Spleen (tissue), 11 donors: ENCODE data around the gene ABHD17B. TPM values are rescaled to one million over a fixed set of nuclear protein-coding genes. Genes with fewer than 3 reads are reported as not detected.

Experiments
- DNase-seq: peaks from one replicate; pipeline ENCODE4 v3.0.0-alpha.2; 2020
- H3K27ac ChIP-seq, 8 donors: fragments of 200-600 bp; sonication (generic) in 7 of 8; 1 replicate in 4 of 8; 2 replicates in 4 of 8; pipeline versions ENCODE4 v1.5.0 to v1.8.0; 2016 to 2021; ENCODE audit warnings: inconsistent platforms in 4 of 8, mild to moderate bottlenecking in 4 of 8, moderate library complexity in 1 of 8
- H3K27me3 ChIP-seq, 7 donors: fragments of 200-600 bp; sonication (generic) in 6 of 7; replicated peaks in 1 of 7; 1 replicate in 4 of 7; 2 replicates in 3 of 7; pipeline versions ENCODE4 v1.5.0 to v1.8.0; 2016 to 2021; ENCODE audit warnings: inconsistent platforms in 3 of 7, mild to moderate bottlenecking in 1 of 7
- H3K36me3 ChIP-seq, 6 donors: fragments of 200-600 bp; sonication (generic) in 5 of 6; 1 replicate in 4 of 6; 2 replicates in 2 of 6; pipeline versions ENCODE4 v1.5.0 to v1.8.0; 2016 to 2021; ENCODE audit warnings: inconsistent platforms in 2 of 6
- H3K4me1 ChIP-seq, 6 donors: fragments of 200-600 bp; sonication (generic) in 5 of 6; 1 replicate in 3 of 6; 2 replicates in 3 of 6; pipeline versions ENCODE4 v1.5.0 to v1.8.0; 2016 to 2021; ENCODE audit warnings: inconsistent platforms in 3 of 6
- H3K4me3 ChIP-seq, 8 donors: fragments of 200-600 bp; sonication (generic) in 7 of 8; 1 replicate in 4 of 8; 2 replicates in 4 of 8; pipeline versions ENCODE4 v1.5.0 to v1.8.0; 2016 to 2021; ENCODE audit warnings: inconsistent platforms in 4 of 8, mild to moderate bottlenecking in 4 of 8, moderate library complexity in 2 of 8
- H3K9me3 ChIP-seq, 8 donors: fragments of 200-600 bp; sonication (generic) in 7 of 8; 1 replicate in 4 of 8; 2 replicates in 4 of 8; pipeline versions ENCODE4 v1.5.0 to v1.8.0; 2016 to 2021; ENCODE audit warnings: inconsistent platforms in 4 of 8
- CTCF ChIP-seq, 11 experiments: fragments of 200-600 bp in 7 of 11; fragments of 450-650 bp in 4 of 11; sonication (generic) in 4 of 11; IDR thresholded peaks in 8 of 11; conservative IDR thresholded peaks in 3 of 11; 1 replicate in 7 of 11; 2 replicates in 4 of 11; pipeline versions ENCODE4 v1.4.0 to v1.8.0; 2016 to 2021; ENCODE audit warnings: antibody characterized with exemption in 11 of 11, inconsistent platforms in 4 of 11, mild to moderate bottlenecking in 1 of 11
- POLR2A ChIP-seq, 3 donors: fragments of 450-650 bp; IDR thresholded peaks; one replicate each; pipeline ENCODE4 v1.5.1; 2017; ENCODE audit warnings: antibody characterized with exemption in 3 of 3, mild to moderate bottlenecking in 1 of 3
- POLR2AphosphoS5 ChIP-seq, 3 donors: sonication (generic); formaldehyde crosslinking; IDR thresholded peaks; one replicate each; pipeline ENCODE4 v1.5.1; 2017; ENCODE audit warnings: antibody characterized with exemption in 3 of 3
- WGBS, 5 donors: extraction: QIAGEN DNeasy Blood & Tissue Kit in 3 of 5; methylation state at CpG; one replicate each; pipeline versions ENCODE4 v1.1.5 to v1.1.7; 2013 to 2018; 5-methylcytosine and 5-hydroxymethylcytosine counted together
- intact Hi-C: fragments of 100-400 bp; cut with DNase I; formaldehyde crosslinking; loops from one replicate; pipeline ENCODE4 v1.15.0; 2023; ENCODE audit warnings: low total_unique reads
- polyA plus RNA-seq, 3 donors: library from polyadenylated mRNA; stranded (reverse); fragments of 200-250 nt; gene quantifications; one replicate each; pipeline ENCODE4 v1.2.1, GENCODE V29; 2013
- total RNA-seq, 7 donors: library from RNA; depleted of rRNA in 3 of 7; stranded (reverse); fragments of >200 nt in 3 of 7; fragmentation: NEBNext Ultra II Directional in 4 of 7; extraction: Animal tissue kit (Norgen Biotek cat#: 25700) in 4 of 7; gene quantifications; one replicate each; pipeline versions ENCODE4 v1.1.0 to v1.2.1, GENCODE V29; 2016 to 2021
- donor health status: healthy with polysubstance abuse.
- donor health status: DM: no; HTN: no; CAD: no; lungs with moderate emphysema.
- donor health status: DM: no; HTN: no; CAD: no.
- donor health status: Bipolar disorder and iron deficiency.
- donor health status: healthy.
- donor health status: DM: no; HTN: no; CAD: no.
- donor health status: DM: yes; HTN: yes; CAD: no.

Gene ABHD17B
- total and polyA plus RNA-seq, 10 donors, result 3.6 to 26.6 (median 15.6) TPM

- no peak for DNase-seq
- Histone ChIP-seq H3K4me3 (no peak overlapping the region), H3K27ac (no peak overlapping the region), H3K36me3 (peaks cover 0 to 41% (median 0%) of the 10 kb centered on the region in 6 donors), H3K4me1 (no peaks in the 10 kb centered on the region), H3K9me3 (peaks cover 9 to 32% (median 26%) of the 10 kb centered on the region in 8 donors), H3K27me3 (no peaks in the 10 kb centered on the region)
- WGBS, 5 donors, result 43 to 67% (median 51%) methylated on average over 3 of the region's 3 CpGs
- intact Hi-C loops, result no loop called here
- TF ChIP-seq CTCF (IDR thresholded peaks at IDR 0.05 in 8 of 11, conservative IDR thresholded peaks at IDR 0.05 in 3 of 11), result no peak
- no peak for TF ChIP-seq POLR2AphosphoS5 (IDR thresholded peaks at IDR 0.05)
- no peak for TF ChIP-seq POLR2A (IDR thresholded peaks at IDR 0.05)
Observed at GRCh38 chr9:71861618-71862017, 49.4 kb downstream of the ABHD17B start.

GRCh38 chr9:71859939-71860338 lies 51.1 kb downstream of the ABHD17B start:
- Histone ChIP-seq H3K36me3 (peaks cover 0 to 24% (median 0%) of the 10 kb centered on the region in 6 donors), H3K9me3 (peaks cover 9 to 32% (median 26%) of the 10 kb centered on the region in 8 donors), H3K4me1 (no peaks in the 10 kb centered on the region), H3K27me3 (no peaks in the 10 kb centered on the region), H3K27ac (no peak overlapping the region), H3K4me3 (no peak overlapping the region)
- intact Hi-C loops, result no loop called here
- WGBS, 5 donors, result 97 to 99% (median 99%) methylated on average over 3 of the region's 3 CpGs
- no peak for DNase-seq
- TF ChIP-seq CTCF (IDR thresholded peaks at IDR 0.05 in 8 of 11, conservative IDR thresholded peaks at IDR 0.05 in 3 of 11) (no peak), POLR2AphosphoS5 (IDR thresholded peaks at IDR 0.05) (no peak), POLR2A (IDR thresholded peaks at IDR 0.05) (no peak)

- Histone ChIP-seq H3K9me3 (peaks cover 9 to 32% (median 26%) of the 10 kb centered on the region in 8 donors), H3K4me1 (no peaks in the 10 kb centered on the region), H3K4me3 (no peak overlapping the region), H3K36me3 (peaks cover 0 to 22% (median 0%) of the 10 kb centered on the region in 6 donors), H3K27ac (no peak overlapping the region), H3K27me3 (no peaks in the 10 kb centered on the region)
- TF ChIP-seq POLR2AphosphoS5 (IDR thresholded peaks at IDR 0.05) (no peak), POLR2A (IDR thresholded peaks at IDR 0.05) (no peak), CTCF (IDR thresholded peaks at IDR 0.05 in 8 of 11, conservative IDR thresholded peaks at IDR 0.05 in 3 of 11) (no peak)
- intact Hi-C loops, result no loop called here
- DNase-seq, result no peak
Observed at GRCh38 chr9:71858812-71859211, 52.2 kb downstream of the ABHD17B start.

GRCh38 chr9:71858102-71858798 lies 52.7 kb downstream of the ABHD17B start:
- peaks cover 0 to 18% (median 0%) of the 10 kb centered on the region in 6 donors for H3K36me3 ChIP-seq
- no peak overlapping the region for H3K27ac ChIP-seq
- 91 to 97% (median 93%) methylated on average over 2 of the region's 2 CpGs for WGBS, 5 donors
- no peaks in the 10 kb centered on the region for H3K27me3 ChIP-seq
- intact Hi-C loops, result no loop called here
- peaks cover 9 to 32% (median 26%) of the 10 kb centered on the region in 8 donors for H3K9me3 ChIP-seq
- H3K4me3 ChIP-seq, result no peak overlapping the region
- TF ChIP-seq POLR2AphosphoS5 (IDR thresholded peaks at IDR 0.05) (no peak), CTCF (IDR thresholded peaks at IDR 0.05 in 8 of 11, conservative IDR thresholded peaks at IDR 0.05 in 3 of 11) (no peak), POLR2A (IDR thresholded peaks at IDR 0.05) (no peak)
- no peak for DNase-seq
- H3K4me1 ChIP-seq, result no peaks in the 10 kb centered on the region
